CMK (cell line): ENCODE results near the gene EPS8L2.
"Not testable (repeated sequence)": the region's sequence is repeated elsewhere in the genome, so short reads cannot be mapped to it uniquely, and the experiment has no call there.

Experiments used
- DNase-seq: peaks from one replicate; pipeline ENCODE4 v3.0.0-alpha.2; 2010; ENCODE audit warnings: low read depth

The EPS8L2 gene

DNA sequence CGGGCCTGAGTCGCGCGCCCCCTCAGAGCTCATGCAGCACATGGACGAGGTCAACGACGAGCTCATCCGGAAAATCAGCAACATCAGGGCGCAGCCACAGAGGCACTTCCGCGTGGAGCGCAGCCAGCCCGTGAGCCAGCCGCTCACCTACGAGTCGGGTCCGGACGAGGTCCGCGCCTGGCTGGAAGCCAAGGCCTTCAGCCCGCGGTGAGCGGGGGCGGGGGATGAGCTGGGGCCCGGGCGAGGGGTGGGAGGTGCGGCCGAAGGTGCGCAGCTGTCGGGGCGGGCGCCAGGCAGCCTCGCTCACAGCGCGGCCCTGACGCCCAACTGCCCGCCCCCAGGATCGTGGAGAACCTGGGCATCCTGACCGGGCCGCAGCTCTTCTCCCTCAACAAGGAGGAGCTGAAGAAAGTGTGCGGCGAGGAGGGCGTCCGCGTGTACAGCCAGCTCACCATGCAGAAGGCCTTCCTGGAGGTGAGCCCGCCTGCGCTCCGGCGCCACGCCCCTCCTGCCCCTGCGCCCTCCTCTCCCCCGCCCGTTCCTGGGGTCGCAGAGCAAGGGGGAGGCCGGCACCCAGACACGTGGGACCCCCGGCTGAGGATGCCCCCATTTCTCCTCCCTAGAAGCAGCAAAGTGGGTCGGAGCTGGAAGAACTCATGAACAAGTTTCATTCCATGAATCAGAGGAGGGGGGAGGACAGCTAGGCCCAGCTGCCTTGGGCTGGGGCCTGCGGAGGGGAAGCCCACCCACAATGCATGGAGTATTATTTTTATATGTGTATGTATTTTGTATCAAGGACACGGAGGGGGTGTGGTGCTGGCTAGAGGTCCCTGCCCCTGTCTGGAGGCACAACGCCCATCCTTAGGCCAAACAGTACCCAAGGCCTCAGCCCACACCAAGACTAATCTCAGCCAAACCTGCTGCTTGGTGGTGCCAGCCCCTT, 20.5 kb downstream of the EPS8L2 start:
- DNase-seq: no peak

DNA sequence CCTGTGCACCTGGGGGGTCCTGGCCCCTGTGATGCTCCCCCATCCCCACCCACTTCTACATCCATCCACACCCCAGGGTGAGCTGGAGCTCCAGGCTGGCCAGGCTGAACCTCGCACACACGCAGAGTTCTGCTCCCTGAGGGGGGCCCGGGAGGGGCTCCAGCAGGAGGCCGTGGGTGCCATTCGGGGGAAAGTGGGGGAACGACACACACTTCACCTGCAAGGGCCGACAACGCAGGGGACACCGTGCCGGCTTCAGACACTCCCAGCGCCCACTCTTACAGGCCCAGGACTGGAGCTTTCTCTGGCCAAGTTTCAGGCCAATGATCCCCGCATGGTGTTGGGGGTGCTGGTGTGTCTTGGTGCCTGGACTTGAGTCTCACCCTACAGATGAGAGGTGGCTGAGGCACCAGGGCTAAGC, 21.3 kb downstream of the EPS8L2 start:
- DNase-seq: no peak

DNA sequence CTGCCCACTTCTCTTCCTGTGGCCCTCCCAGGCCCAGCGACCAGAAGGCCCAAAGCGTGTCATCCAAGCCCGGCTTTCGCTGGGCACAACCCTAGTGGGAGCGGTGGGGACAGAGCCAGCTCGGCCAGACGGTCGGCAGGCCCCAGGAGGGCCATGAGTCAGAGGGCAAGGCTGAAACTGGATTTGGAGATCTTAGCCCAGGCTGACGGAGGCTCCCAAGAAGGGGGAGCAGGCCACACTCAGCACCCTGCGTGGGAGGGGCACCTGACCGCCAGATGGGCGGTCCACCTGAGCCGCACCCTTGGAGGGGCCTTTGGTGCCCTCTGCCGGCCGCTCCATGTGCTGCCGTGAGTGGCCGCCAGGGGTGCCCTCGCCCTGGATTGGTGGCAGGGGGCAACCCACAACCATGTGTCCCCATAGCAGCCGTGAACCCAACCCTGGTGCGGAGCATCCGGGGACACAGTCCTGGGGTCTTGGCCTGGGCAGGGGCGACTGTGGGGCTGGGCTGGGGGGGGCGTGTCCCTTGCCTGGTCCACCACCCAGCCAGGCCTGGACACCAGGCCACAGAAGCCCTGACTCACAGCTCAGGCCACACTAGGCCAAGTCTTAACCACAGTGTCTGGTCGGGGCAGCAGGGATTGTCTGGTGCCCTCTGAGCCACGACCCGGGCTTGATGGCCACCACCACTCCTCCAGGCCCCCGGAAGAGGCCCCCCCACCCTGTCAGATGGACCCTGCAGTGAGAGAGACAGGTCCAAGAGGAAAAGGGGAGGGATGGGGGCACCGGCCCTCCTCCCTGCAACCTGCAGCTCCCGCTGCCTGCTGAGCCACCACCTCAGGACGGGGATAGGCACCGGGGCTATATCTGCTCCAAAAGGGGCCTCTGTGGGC, 22.1 kb downstream of the EPS8L2 start:
- no peak for DNase-seq

- DNase-seq: no peak
These were observed 23.0 kb downstream of the EPS8L2 start for GRCh38 chr11:728901-729491.

- DNase-seq: no peak
These were observed 23.6 kb downstream of the EPS8L2 start for GRCh38 chr11:729492-730074.

DNA sequence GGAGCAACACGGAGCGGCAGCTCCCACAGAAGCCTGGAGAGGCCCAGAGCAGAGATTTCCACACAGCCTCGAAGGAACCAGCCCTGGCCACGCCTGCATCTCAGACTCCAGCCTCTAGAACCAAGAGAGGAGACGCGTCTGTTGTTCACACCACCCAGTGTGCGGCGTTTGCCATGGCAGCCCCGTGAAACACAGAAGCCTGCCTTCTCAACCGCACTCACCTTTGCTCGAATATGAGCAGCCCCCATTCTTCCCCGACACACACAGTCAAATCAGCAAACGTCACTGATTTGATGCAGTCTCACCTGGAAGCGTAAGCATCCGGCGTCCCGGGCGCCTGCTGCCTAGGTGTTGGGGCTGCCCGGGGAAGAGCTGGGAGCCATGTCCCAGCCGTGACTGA, 27.0 kb downstream of the EPS8L2 start:
- DNase-seq: no peak

- DNase-seq: not testable (repeated sequence)
These were observed 28.5 kb downstream of the EPS8L2 start for GRCh38 chr11:734541-734940.

- DNase-seq: no peak
These were observed 31.3 kb downstream of the EPS8L2 start for GRCh38 chr11:737366-737765.

- not testable (repeated sequence) for DNase-seq
These were observed 31.9 kb downstream of the EPS8L2 start for GRCh38 chr11:737899-738298.

GRCh38 chr11:742156-742546, 36.1 kb downstream of the EPS8L2 start:
- DNase-seq: no peak

- no peak for DNase-seq
These were observed 36.7 kb downstream of the EPS8L2 start for GRCh38 chr11:742571-743201.

- no peak for DNase-seq
These were observed 39.4 kb downstream of the EPS8L2 start for GRCh38 chr11:745428-745827.

GRCh38 chr11:746289-747157, 40.5 kb downstream of the EPS8L2 start:
- DNase-seq: no peak

GRCh38 chr11:747158-748006, 41.4 kb downstream of the EPS8L2 start, which contains the start of gene TALDO1:
TALDO1 (plus strand) TSS chr11:747464; CDS start chr11:747482, 18 bp downstream.
- DNase-seq: no peak

- DNase-seq: no peak
These were observed 42.0 kb downstream of the EPS8L2 start for GRCh38 chr11:748007-748359.

GRCh38 chr11:749731-750130, 43.7 kb downstream of the EPS8L2 start:
- no peak for DNase-seq

- no peak for DNase-seq
These were observed 54.2 kb downstream of the EPS8L2 start for GRCh38 chr11:760236-760635.

GRCh38 chr11:761526-762108, 55.6 kb downstream of the EPS8L2 start:
- no peak for DNase-seq

DNA sequence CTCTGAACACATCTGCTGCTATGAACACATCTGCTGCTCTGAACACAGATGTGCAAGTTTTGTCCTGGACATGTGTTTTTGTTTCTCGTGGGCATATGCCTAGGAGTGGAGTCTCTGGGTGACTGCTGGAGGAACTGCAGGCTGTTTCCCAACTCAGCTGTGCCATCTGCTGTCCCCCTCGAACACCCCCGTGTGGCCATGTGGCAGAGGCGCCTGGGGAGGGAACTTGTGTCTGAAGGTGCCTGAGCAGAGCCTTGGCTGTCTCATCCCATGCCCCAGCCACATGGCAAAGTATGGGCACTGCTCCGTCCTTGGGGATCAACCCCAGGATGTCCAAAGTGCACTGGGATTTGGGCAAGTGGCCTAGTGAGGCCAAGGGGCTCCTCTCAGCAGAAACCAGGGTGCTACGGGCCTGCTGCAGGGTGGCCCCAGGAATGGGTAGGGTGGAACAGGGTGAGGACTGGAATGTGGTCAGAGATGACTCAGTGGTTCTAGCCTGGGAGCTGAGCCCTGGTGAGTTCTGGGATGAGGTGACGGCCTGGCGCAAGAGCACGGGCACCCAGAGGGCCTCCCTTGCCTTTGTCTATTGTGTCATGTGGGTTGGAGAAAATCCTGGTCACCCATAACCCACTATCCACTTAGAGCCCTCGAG, 56.5 kb downstream of the EPS8L2 start:
- DNase-seq: no peak
